ENCODE data around the gene KBTBD4. TPM values are rescaled to one million over a fixed set of nuclear protein-coding genes. Genes with fewer than 3 reads are reported as not detected.

KBTBD4 gene
- 10 to 100 TPM; 16.8 to 18.0 TPM for total RNA-seq

DNA sequence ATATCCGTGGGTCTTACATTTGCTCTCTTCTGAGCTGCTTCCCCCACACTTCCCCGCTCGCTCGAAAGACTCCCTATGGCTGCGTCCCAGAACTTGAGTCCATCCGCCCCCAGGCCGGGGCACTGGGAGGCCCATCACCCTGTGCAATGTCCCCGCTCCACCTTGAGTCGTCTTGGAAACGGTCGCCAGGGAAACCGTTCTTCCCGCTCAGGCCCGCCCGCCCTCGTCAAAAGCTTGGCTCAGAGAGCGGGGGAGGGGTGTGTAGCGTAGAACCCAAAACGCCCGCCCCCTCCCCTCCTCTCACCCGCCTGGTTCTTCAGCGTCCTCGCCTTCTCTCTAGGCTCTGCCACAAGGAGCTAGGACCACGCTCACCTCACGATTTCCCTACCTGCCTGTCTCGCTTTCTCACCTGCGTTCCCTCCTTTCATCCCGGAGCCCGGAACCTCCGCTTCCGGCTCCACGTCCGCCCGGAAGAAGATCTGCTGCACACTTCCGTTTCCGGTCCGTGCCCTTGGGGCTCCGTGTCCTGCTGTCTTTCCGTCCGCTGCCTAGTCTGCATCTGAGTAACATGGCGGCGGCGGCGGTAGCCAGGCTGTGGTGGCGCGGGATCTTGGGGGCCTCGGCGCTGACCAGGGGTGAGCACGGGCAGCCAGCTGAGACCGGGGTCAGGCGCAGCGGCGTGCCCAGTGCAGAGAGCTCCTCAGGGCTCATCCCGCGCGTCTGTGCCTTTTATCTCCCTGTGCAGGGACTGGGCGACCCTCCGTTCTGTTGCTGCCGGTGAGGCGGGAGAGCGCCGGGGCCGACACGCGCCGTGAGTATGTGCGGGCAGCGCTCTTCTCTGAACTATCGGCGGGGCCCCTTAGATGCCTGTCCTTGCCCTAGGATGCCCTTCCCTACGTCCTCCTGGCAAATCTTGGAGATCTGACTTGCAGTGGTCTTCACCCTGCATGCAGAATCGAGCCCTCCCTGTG lies at the start of gene KBTBD4, which contains the start of gene NDUFS3:
Gene KBTBD4, minus strand, starts transcription at position 447 of the 971 bp plus-strand sequence. Its CDS starts 19 bp downstream, at position 428.
Gene NDUFS3, plus strand, starts transcription at position 551 of the 971 bp plus-strand sequence. Its CDS starts 18 bp downstream, at position 569.

DNA sequence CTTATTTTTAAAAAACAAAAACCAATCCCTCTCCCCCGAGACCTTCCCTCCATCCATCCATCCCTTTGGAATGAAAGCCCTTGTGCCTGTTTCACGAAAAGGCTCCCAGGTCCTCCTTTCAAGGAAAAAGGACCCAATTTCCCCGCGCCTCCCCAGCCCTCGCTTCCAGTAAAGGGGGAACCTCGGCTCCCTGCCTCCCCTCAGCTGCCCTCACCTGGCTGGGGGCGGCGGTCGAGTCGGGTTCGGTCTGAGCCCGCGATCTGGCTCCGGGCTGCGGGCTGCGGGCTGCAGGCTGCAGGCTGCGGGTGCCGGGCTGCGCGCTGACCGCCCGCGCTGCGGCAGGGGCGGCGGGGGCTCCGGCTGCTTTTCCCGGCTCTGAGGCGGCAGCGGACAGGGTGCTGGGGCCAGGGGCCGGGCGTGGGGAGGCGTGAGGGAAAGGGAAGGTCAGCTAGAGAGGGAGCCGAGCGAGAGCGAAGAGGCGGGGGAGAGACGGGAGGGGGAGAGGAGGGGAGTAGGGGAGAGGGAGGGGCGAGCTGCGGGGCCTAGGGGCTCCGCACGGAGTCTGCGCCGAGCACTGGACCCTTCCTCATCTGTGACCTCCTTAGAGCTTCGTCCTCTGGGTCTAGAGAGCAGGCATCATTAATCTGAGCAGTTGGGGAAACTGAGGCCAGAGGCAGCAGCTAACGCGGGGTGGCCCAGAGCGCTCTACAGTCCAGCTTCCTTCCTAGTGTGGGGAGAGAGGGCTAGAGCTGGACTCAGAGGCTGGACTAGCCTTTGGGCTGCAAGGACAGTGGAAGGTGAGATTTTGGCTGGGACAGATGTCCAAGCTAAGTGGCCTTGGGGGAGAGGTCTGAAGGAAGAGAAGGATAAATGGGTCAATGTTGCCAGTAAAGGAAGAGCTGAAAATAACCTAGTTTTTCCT lies 15.4 kb upstream of the KBTBD4 start, which contains the start of gene C1QTNF4:
Gene C1QTNF4, minus strand, starts transcription at position 478 of the 922 bp plus-strand sequence. CDS start 3,601 bp downstream, outside the sequence.

DNA sequence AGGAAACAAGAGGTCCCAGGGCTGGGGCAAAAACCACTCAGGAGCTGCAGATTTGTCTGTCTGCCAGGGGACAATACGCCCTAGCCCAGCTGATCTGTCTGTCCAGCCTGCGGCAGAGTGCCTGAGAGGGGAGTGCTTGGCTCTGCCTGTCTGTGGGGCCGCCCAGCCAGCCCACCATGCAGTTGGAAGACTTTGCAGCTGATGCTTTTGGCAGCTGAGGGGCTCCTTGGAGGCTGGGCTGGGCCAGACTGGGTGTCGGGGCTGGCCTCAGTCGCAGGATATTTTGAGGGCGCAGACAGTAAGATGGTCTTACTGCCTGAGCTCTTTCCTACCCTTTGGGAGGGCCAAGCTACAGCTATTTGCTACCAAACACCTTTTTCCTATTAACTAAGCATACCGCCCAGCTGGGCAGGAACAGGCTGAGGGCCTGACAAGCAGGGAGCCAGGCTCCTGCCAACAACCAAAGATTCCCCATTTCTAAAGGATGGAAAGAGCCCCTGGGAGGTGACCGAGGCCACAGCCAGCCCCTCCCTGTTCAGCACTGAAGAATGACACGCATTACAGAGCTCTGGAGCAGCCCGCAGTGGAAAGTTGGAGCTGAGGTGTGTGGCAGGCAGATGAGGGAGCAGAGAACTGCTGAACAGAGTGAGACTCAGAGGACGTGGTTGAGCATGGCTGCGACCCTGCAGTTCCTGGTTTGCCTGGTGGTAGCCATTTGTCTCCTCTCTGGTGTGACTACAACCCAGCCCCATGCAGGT lies 7.5 kb upstream of the KBTBD4 start, which contains the start of gene FAM180B:
Gene FAM180B, plus strand, starts transcription at position 581 of the 758 bp plus-strand sequence. Its CDS starts 91 bp downstream, at position 672.

DNA sequence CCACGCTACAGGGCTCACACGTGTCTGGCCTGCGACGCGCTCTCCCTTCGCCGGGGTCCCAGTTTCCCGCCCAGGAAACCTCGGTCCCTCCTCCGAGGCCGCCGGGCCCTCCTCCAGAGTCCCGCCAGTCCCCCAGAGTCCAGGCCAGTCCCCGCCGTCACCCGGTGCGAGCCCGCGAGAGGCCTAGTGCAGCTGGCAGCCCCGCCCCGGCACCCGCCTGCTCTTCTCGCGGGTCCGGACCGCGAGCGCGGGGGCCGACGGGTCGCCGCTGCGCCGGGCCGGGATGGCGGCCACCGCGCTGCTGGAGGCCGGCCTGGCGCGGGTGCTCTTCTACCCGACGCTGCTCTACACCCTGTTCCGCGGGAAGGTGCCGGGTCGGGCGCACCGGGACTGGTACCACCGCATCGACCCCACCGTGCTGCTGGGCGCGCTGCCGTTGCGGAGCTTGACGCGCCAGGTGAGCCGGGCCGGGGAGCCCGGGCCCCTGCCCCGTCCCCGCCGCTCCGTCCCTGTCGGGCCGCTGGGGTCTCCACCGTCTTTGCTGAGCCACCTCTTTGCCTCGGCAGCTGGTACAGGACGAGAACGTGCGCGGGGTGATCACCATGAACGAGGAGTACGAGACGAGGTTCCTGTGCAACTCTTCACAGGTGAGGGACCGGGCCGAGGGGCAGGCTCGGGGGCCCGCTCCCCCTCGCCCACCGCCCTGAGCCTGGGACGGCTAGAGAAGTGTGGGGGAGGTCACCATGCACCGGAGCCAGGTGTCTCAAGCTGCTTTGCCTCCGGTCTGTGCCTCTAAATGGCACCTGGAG lies 13.2 kb downstream of the KBTBD4 start, which contains the start of gene PTPMT1:
Gene PTPMT1, plus strand, starts transcription at position 260 of the 809 bp plus-strand sequence. Its CDS starts 24 bp downstream, at position 284.

DNA sequence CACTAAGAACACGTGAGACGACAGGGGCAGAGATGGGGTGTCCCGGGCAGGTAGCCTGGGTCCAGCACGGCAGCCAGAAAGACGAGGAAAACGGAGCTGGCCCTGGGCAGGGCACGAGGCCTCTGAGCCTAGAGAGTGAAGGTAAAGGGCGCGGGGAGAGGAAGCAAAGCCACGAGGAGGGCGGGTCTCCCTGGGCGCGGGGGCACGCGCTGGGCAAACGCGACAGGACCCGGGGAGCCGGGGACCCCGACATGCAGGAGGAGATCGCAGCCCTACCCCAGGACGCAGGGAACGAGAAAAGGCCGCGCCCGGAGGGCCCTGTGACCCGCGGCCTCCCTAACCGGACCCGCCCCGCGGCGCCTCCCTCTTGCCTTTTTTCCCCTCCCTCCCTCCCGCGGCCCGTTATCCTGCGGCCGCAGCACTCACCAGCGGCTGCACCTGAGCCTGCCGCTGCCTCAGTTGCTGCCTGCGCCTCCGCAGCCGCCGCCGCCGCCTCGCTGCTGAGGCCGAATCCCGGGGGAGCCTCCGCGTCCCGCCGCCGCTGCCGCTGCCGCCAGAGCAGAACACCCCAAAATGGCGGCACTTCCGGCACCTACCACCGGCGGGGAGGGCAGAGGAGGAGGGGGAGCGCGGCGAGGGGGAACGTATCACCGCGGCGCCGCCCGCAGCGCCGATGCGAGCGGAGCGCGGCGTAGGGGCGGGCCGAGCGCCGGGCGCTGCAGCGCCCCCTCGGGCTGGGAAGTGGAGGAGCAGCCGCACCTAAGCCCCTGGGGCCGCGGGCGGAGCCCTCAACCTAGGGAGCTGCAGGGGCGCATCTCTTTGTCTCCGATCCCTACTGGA lies 26.0 kb downstream of the KBTBD4 start, which contains the start of gene CELF1:
Gene CELF1, minus strand, starts transcription at position 567 of the 840 bp plus-strand sequence. CDS start 53,609 bp downstream, outside the sequence.

Other genes starting within 250 kb of the KBTBD4 start
- gene MYBPC3, start 226.3 kb downstream of the KBTBD4 start, total RNA-seq = not detected
- gene SPI1, start 200.4 kb downstream of the KBTBD4 start, total RNA-seq = not detected
- gene SLC39A13, start 170.4 kb downstream of the KBTBD4 start, total RNA-seq = 10 to 100 TPM; 24.7 to 28.9 TPM
- 100 to 1,000 TPM; 105 to 106 TPM for gene PSMC3, start 152.5 kb downstream of the KBTBD4 start, total RNA-seq
- under 1 TPM; 0.53 to 0.73 TPM for gene RAPSN, start 129.8 kb downstream of the KBTBD4 start, total RNA-seq
- gene CELF1, start 25.8 kb downstream of the KBTBD4 start, total RNA-seq = 100 to 1,000 TPM in 1 of 2 experiments, 10 to 100 TPM in 1; 97.3 to 101 TPM
- 10 to 100 TPM; 30.4 to 33.8 TPM for gene PTPMT1, start 13.4 kb downstream of the KBTBD4 start, total RNA-seq
- 10 to 100 TPM; 88.9 to 97.3 TPM for gene NDUFS3, start 104 bp upstream of the KBTBD4 start, total RNA-seq
- under 1 TPM in 1 of 2 experiments, not detected in 1; 0.15 TPM for gene FAM180B, start 7.7 kb upstream of the KBTBD4 start, total RNA-seq
- gene C1QTNF4, start 15.4 kb upstream of the KBTBD4 start, total RNA-seq = under 1 TPM; 0.33 to 0.39 TPM
- gene MTCH2, start 63.6 kb upstream of the KBTBD4 start, total RNA-seq = 10 to 100 TPM; 67.9 to 75.9 TPM
- 1 to 10 TPM; 5.5 to 6.5 TPM for gene AGBL2, start 136.4 kb upstream of the KBTBD4 start, total RNA-seq
- gene FNBP4, start 188.4 kb upstream of the KBTBD4 start, total RNA-seq = 100 to 1,000 TPM; 141 to 151 TPM